Measurements from ENCODE around the gene RASA4.
"Not testable (repeated sequence)": the region's sequence is repeated elsewhere in the genome, so short reads cannot be mapped to it uniquely, and the experiment has no call there.

DNA sequence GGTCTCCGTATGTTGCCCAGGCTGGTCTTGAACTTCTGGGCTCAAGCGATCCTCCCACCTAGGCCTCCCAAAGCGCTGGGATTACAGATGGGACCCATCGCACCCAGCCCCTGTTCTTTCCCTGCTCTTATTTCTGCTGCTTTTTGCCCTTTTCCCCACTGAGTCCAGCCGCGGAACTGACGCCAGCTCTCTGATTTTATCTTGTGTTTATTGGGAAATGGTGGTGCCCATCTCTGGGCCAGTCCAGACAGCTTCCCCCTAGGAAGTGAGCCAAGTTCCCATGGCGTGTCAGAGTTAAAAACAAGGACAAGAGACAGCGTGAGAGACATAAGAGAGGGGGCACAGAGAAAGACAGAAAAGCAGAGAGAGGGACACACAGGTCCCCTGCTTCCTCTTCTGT lies 14.1 kb upstream of the RASA4 start:
- not testable (repeated sequence) for TF ChIP-seq SUZ12 (IDR thresholded peaks at IDR 0.05; ENCODE audit: extremely low read depth, insufficient read depth, insufficient read length); ZNF274 (IDR thresholded peaks at IDR 0.05; ENCODE audit: low read depth, low read length); YY1 (IDR thresholded peaks at IDR 0.05; ENCODE audit: insufficient read depth, insufficient read length)
